HG03469 (cell line): ENCODE data around the gene TAF12.
"Not testable (repeated sequence)": the region's sequence is repeated elsewhere in the genome, so short reads cannot be mapped to it uniquely, and the experiment has no call there.

Experiments used
- ATAC-seq: cut with Tn5 transposase; IDR thresholded peaks from one replicate; pipeline ENCODE4 v1.9.1; 2021; ENCODE audit warnings: mild to moderate bottlenecking, moderate library complexity, moderate number of reproducible peaks; ENCODE audit not compliant: unreplicated experiment

Gene TAF12

DNA sequence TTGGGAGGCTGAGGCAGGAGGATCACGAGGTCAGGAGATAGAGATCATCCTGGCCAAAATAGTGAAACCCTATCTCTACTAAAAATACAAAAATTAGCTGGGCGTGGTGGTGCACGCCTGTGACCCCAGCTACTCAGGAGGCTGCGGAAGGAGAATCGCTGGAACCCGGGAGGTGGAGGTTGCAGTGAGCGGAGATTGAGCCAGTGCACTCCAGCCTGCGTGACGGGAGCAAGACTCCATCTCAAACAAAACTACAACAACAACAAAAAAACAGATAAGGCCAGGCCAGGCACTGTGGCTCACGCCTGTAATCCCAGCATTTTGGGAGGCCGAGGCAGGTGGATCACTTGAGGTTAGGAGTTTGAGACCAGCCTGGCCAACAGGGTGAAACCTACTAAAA, 2.5 kb upstream of the TAF12 start:
- not testable (repeated sequence) for ATAC-seq

GRCh38 chr1:28644494-28644893, 1.6 kb upstream of the TAF12 start:
- ATAC-seq: no peak

DNA sequence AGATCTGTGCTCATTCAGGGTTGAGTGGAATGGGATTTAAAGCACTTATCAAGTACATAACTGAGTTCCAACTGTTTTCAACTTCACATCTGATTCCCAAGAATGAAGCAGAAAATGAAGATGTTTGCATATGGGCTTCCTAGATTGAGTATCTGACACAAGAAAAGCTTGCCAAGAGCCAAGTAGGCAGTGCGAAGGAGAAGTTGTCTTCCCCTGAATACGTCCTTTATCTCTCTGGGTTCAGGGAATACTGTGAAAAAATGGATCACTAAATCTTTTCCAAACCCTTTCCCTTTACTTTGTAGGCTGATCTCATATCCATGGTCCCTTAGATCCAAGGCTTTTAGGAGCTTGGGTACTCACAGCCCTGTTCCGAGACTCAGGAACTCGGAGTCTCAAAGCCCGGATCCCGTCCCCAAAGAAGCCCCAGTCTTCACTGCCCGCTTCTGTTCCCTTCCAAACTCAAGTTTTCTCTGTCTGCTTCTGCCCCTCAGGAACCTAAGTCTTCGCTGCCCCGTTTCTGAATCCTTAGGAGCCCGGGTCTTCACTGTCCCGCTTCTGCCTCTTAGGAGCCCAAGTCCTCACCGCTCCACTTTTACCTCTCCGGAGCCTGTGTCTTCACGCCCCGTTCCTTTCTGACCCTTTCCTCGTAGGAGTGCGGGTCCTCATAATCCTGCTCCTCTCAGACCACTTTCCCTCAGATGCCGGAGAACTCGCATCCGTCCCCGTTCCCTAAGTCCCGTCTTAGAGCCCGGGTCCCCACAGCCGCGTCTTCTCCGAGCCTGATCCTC, 616 bp downstream of the TAF12 start:
- ATAC-seq: no peak

- ATAC-seq: no peak
Measured at GRCh38 chr1:28640766-28641165, 2.1 kb downstream of the TAF12 start.

DNA sequence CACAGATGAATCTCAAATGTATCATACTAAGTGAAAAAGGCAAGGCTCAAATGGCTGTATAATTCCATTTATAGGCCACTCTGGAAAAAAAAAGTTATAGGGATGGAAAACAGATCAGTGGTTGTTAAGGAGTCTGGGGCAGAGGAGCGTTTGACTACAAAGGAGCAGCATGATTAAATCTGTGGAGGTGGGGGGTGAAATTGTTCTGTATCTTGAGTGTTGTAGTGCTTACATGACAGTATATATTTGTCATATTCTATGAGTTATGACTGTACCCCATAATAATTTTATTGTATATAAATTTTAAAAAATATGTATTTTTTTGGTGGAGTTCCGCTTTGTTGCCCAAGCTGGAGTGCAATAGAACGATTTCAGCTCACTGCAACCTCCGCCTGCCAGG, 10.3 kb downstream of the TAF12 start:
- no peak for ATAC-seq

GRCh38 chr1:28631713-28632112, 11.2 kb downstream of the TAF12 start:
- ATAC-seq: no peak

GRCh38 chr1:28613175-28613574, 29.7 kb downstream of the TAF12 start:
- no peak for ATAC-seq

DNA sequence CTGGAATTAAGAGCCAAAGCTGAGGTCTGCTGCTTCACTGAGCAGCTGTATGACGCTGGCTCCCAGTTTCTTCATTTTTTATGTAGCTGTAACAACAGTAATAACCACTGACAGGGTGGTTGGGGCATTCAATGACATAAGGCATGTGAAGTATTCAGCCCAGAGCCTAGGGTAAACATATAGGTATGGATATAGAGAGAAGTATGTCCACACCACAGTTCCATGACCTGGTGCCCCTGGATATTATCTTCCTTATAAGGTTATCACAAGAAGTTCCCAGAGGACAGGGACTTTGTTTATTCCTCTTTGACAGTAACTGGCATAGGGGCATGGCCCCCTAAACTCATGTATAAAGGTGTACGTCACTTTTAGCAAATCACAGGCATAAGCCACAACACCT, 36.1 kb downstream of the TAF12 start:
- ATAC-seq: no peak

DNA sequence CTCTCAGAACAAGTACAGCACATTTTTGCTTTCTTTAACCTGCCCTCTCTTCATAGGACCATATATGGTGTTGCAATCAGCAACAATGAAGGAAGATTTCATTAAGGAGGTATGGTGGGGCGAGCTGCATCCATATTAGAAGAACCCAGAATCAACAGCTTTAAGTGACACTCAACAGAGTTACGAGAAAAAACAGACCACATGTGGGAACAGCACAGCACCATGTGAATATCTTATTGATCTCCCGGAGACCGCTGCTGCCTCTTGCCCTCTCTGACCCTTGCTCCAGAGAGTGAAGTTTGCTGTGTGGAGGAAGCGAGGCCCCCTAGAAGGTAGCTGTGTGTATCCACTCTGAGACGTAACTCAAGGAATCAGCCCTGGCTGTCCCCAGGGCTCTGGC, 37.9 kb downstream of the TAF12 start:
- no peak for ATAC-seq

DNA sequence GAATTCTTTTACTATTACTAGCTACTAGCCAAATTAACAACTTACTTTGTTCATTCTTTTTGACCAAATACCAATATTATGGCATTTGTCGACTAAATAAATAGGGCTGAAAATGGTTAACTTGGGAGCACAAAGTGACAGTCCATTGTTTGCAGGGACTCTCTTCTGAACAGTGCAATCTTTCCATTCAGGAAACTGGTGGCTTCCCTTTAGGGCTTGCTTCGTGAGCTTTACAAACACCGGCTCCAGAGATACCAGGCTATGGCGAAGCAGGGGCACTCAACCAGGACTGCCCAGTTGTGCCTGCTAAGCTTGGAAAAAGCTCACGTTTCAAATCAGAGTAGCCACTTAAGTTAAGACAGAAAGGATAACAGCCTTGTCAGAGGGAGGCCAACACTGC, 38.5 kb downstream of the TAF12 start:
- ATAC-seq: no peak

DNA sequence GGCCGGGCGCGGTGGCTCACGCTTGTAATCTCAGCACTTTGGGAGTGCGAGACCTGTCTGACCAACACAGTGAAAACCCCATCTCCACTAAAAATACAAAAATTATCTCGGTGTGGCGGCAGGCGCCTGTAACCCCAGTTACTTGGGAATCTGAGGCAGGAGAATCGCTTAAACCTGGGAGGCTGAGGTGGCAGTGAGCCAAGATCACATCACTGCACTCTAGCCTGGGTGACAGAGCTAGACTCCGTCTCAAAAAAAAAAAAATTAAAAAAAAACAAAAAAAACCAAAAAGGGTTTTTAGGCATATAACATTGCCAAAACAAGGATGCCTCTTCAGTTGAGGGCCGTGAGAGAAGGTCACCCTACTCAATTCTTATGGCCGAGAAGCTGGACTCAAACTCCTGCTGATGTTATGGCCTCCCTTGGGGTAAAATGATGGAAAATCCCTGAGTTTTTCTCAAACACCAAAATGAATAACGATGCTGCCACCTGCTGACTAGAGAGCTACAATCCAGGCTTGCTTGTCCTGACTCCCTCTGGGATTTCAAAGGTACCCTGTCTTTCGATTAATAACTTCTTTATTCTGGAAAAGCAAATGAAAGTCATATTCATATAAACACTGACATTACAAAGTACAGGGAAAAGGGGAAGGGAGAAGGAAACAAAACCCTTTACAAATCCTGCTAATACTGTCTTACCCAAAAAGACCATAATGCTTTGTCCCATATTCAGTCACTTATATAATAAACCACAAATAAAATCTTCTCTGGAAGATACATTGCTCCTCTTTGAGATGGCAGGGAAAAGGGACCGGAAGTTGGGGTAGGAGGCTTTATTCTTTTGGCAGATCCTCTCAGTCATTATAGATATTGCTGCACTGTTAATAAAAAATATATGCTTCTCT, 40.1 kb downstream of the TAF12 start:
- ATAC-seq: no peak

DNA sequence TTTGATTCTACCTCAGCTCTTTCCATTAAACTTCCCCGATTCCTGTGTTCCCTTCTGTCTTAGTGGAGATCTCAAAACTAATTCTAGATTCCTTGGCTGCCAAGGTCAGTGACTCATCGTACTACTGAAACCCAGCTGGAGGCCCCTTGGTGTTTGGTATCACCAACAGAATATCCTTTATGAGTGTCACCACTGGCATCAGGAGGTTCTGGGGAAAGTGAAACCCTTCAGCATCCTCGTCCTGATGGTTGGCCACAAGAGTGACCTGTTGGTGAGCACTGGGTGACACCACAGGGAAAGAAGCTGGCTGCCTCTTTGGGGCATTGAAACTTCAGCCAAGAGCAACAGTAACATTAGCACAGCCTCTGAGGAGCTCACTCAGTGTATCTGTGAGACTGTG, 41.2 kb downstream of the TAF12 start:
- no peak for ATAC-seq

DNA sequence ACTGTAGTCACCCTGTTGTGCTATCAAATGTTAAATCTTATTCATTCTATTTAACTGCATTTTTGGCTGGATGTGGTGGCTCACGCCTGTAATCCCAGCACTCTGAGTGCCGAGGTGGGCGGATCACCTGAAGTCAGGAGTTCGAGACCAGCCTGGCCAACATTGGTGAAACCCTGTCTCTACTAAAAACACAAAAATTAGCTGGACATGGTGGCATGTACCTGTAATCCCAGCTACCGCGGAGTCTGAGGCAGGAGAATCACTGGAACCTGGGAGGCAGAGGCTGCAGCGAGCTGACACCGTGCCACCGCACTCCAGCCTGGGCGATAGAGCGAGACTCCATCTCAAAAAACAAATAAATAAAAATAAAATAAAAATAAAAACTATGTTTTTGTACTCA, 46.6 kb downstream of the TAF12 start:
- not testable (repeated sequence) for ATAC-seq

DNA sequence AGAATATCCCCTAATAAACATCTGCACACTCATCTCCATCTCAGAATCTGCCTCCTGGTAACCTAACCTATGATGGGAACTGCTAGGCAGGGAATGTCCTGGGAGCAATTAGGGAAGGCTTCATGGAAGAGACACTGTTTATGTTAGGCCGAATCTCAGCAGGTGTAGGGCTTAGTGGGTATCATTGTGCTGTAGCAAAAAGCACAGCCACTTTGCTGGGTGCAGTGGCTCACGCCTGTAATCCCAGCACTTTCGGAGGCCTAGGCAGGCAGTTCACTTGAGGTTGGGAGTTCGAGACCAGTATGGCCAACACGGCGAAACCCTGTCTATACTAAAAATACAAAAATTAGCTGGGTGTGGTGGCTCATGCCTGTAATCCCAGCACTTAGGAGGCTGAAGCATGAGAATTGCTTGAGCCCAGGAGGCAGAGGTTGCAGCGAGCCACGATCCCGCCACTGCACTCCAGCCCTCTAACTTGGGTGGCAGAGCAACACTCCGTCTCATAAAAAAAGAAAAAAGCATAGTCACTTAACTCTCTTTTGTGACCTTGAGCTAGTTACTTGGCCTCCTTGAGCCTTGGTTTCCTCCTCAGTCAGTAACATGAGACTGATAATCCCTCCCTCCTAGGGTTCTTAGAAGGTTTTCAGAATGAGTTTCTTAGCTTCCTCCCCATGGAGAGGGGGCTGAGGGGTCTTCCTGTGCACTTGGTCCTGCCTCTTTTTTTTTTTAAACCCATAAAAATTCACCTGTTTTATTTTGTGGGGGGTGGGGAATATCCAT, 47.3 kb downstream of the TAF12 start:
- ATAC-seq: no peak

GRCh38 chr1:28594686-28595411, 48.0 kb downstream of the TAF12 start:
- ATAC-seq: not testable (repeated sequence)

DNA sequence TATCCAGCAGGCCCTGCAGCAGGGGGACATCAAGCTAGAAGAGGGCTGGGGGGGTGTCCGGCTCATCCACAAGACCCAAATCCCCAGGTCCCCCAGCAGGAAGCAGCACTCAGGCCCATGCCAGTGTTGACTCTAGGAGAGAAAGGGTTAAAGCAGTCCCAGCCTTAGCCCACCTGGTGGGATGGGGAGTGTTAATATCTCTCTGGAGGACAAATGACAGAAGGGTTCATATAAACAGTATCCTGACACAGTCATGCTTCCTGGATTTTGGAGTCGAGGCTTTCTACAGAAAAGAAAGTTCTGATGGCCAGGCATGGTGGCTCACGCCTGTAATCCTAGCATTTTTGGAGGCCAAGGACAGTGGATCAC, 48.9 kb downstream of the TAF12 start:
- not testable (repeated sequence) for ATAC-seq

DNA sequence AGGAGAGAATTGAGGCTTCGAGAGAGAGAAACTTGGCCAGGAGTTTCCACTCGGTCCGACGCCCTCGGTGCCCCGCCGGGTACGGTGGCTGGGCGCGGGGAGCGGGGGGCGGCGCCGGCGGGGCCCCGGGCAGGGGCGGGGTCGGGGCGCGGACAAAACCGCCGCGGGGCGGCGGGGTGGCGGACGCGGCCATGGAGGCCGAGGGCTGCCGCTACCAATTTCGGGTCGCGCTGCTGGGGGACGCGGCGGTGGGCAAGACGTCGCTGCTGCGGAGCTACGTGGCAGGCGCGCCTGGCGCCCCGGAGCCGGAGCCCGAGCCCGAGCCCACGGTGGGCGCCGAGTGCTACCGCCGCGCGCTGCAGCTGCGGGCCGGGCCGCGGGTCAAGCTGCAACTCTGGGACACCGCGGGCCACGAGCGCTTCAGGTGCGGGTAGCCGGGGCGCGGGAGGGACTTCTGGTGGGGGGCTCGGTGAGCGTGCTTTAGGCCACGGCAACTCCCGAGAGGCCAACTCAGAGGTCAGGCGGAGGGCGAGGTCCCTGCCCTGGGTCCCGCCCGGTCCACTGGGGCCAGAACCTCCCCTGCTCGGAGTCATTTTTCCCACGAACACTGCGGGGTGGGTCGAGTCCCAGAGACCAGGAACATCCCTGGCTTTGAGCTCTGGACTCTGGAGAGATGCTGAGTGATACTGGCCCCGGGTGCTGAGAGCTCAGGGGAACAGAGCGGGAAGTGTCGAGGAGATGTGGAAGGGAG, 50.4 kb downstream of the TAF12 start:
- ATAC-seq: no peak

DNA sequence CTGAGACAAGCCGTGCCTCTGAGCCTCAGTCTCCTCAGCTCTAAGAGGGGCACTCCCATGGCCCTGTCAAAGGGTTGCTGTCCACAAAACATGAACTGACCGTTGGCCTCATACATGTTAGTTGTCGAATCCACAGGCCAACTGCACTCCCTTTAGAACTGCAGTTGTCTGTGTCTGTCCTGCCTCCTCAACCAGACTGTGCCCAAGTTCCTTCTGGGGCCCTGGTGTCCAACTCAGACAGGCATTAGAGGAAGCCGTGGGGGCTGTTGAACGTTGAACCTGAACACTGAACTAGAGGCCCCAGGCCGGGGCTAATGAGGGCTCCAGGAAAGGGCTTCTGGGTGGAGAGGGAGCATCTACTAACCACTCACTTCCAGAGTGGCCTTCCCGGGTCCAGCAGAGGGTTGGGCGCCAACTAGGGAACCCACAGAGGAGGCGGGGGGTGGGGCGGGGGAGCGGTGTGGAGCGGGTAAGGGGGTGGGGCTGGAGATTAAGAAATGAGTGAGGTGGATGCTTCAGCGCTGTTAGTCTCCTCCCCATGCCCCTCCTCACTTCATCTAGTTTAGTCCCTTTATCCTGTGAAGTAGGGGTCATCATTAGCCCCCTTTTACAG, 51.1 kb downstream of the TAF12 start, which contains the start of gene RAB42:
RAB42 (plus strand) TSS at position 558 of the 613 bp plus-strand sequence. CDS start 247 bp downstream, outside the sequence.
- ATAC-seq: no peak
